GM12891 (cell line): ENCODE results near the gene PDE5A.

Source experiments
- PAX5 ChIP-seq: IDR thresholded peaks from 2 replicates; pipeline ENCODE4 v1.6.1; 2011; ENCODE audit warnings: low read length, moderate library complexity, mild to moderate bottlenecking; ENCODE audit not compliant: insufficient read depth, severe bottlenecking
- POLR2A ChIP-seq: IDR thresholded peaks from 2 replicates; pipeline ENCODE4 v1.6.1; 2011; ENCODE audit warnings: low read depth, low read length, control low read depth
- POLR2AphosphoS5 ChIP-seq: IDR thresholded peaks from 2 replicates; pipeline ENCODE4 v1.6.1; 2011; ENCODE audit warnings: low read depth, low read length, control low read depth
- POU2F2 ChIP-seq: IDR thresholded peaks from 2 replicates; pipeline ENCODE4 v1.6.1; 2011; ENCODE audit warnings: low read depth, mild to moderate bottlenecking, control low read depth, low read length, moderate library complexity
- SPI1 ChIP-seq: IDR thresholded peaks from 2 replicates; pipeline ENCODE4 v1.6.1; 2011; ENCODE audit warnings: low read depth, low read length, control low read depth
- TAF1 ChIP-seq: IDR thresholded peaks from 2 replicates; pipeline ENCODE4 v1.6.1; 2011; ENCODE audit warnings: low read depth, low read length, control low read depth

GRCh38 chr4:119587796-119588195 is 40.8 kb downstream of the PDE5A start:
- TF ChIP-seq POLR2A = no peak
- no peak for TF ChIP-seq POLR2AphosphoS5
- no peak for TF ChIP-seq TAF1
- TF ChIP-seq POU2F2 = no peak
- TF ChIP-seq SPI1 = no peak
- no peak for TF ChIP-seq PAX5
